Body of pancreas (tissue), 4 donors: ENCODE data around the gene HMGB4. TPM values are rescaled to one million over a fixed set of nuclear protein-coding genes. Genes with fewer than 3 reads are reported as not detected.

Experiments used
- ATAC-seq: fragments of 150-250 bp; one replicate; pipeline ENCODE4 v1.9.1; 2016
- DNase-seq, 4 donors: peaks; one replicate each; pipeline ENCODE4 v3.0.0-alpha.2; 2019
- H3K27ac ChIP-seq, 4 donors: fragments of 200-600 bp; sonication (generic); 1 replicate in 3 of 4; 2 replicates in 1 of 4; pipeline versions ENCODE4 v1.5.1 to v1.6.1; 2016 to 2019; ENCODE audit warnings: mild to moderate bottlenecking in 1 of 4, mixed read lengths in 1 of 4, moderate library complexity in 1 of 4
- H3K27me3 ChIP-seq, 2 donors: fragments of 200-600 bp; sonication (generic); one replicate each; pipeline ENCODE4 v1.6.0; 2016; ENCODE audit warnings: mild to moderate bottlenecking in 1 of 2
- H3K36me3 ChIP-seq, 2 donors: fragments of 200-600 bp; sonication (generic); replicated peaks in 1 of 2; 2 replicates each; pipeline ENCODE4 v1.5.1; 2016; ENCODE audit warnings: low read depth in 2 of 2; ENCODE audit not compliant: insufficient read depth in 1 of 2
- H3K4me1 ChIP-seq: fragments of 200-600 bp; sonication (generic); one replicate; pipeline ENCODE4 v1.6.0; 2016
- H3K4me3 ChIP-seq, 2 donors: fragments of 200-600 bp; sonication (generic); 1 replicate in 1 of 2; 2 replicates in 1 of 2; pipeline ENCODE4 v1.5.1; 2016 to 2019
- H3K9me3 ChIP-seq, 3 donors: fragments of 200-600 bp; sonication (generic); 1 replicate in 2 of 3; 2 replicates in 1 of 3; pipeline ENCODE4 v1.5.1; 2016
- POLR2A ChIP-seq, 3 donors: fragments of 450-650 bp; IDR thresholded peaks; one replicate each; pipeline ENCODE4 v1.6.1; 2016; ENCODE audit warnings: antibody characterized with exemption in 3 of 3, mild to moderate bottlenecking in 2 of 3
- WGBS, 2 donors: methylation state at CpG; one replicate each; pipeline ENCODE4 v1.1.5; 2017; 5-methylcytosine and 5-hydroxymethylcytosine counted together
- intact Hi-C: fragments of 100-400 bp; cut with DNase I; formaldehyde crosslinking; loops from one replicate; pipeline ENCODE4 v1.15.1; 2023
- total RNA-seq, 2 donors: library from RNA; depleted of rRNA; stranded (reverse); fragments of >200 nt; gene quantifications; one replicate each; pipeline ENCODE4 v1.1.0, GENCODE V29; 2016
- TF ChIP-seq, protein P1 (sequence below), 7 experiments: fragments of 450-650 bp in 4 of 7; fragments of 200-600 bp in 3 of 7; sonication (generic) in 3 of 7; IDR thresholded peaks; one replicate each; pipeline ENCODE4 v1.5.1; 2016 to 2019; ENCODE audit warnings: antibody characterized with exemption in 7 of 7

Gene HMGB4
- total RNA-seq, 2 donors from 2014 or later = not detected

DNA sequence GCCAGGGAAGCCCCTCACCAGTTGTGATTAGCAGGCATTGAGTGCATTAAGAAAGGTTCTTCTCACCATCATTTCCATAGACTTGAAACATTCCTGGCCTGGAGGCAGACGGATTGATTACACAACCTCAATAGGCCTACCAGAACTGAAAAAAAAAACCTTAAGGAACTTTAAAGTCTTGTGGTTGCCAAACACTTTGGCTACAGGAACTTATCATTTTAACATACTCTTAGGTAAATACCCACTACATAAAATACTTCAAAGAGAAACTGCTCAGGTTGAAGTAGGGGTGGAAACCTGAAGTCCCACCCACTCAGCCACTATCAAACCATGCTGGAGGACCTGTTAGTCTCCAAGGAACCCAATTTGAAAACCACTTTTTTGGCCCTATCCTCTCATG, 22.4 kb upstream of the HMGB4 start:
- H3K9me3 ChIP-seq = no peaks in the 10 kb centered on the region
- H3K4me3 ChIP-seq = no peak overlapping the region
- H3K4me1 ChIP-seq = no peaks in the 10 kb centered on the region
- H3K27ac ChIP-seq = no peak overlapping the region
- DNase-seq (no peak), ATAC-seq (no peak)
- 43 to 44% methylated on average over 1 of the region's 1 CpG for WGBS, 2 donors
- intact Hi-C loops = no loop called here
- H3K36me3 ChIP-seq = no peaks in the 10 kb centered on the region
- TF ChIP-seq, protein P1, sequence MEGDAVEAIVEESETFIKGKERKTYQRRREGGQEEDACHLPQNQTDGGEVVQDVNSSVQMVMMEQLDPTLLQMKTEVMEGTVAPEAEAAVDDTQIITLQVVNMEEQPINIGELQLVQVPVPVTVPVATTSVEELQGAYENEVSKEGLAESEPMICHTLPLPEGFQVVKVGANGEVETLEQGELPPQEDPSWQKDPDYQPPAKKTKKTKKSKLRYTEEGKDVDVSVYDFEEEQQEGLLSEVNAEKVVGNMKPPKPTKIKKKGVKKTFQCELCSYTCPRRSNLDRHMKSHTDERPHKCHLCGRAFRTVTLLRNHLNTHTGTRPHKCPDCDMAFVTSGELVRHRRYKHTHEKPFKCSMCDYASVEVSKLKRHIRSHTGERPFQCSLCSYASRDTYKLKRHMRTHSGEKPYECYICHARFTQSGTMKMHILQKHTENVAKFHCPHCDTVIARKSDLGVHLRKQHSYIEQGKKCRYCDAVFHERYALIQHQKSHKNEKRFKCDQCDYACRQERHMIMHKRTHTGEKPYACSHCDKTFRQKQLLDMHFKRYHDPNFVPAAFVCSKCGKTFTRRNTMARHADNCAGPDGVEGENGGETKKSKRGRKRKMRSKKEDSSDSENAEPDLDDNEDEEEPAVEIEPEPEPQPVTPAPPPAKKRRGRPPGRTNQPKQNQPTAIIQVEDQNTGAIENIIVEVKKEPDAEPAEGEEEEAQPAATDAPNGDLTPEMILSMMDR (IDR thresholded peaks at IDR 0.05) = no peak
- H3K27me3 ChIP-seq = no peaks in the 10 kb centered on the region

DNA sequence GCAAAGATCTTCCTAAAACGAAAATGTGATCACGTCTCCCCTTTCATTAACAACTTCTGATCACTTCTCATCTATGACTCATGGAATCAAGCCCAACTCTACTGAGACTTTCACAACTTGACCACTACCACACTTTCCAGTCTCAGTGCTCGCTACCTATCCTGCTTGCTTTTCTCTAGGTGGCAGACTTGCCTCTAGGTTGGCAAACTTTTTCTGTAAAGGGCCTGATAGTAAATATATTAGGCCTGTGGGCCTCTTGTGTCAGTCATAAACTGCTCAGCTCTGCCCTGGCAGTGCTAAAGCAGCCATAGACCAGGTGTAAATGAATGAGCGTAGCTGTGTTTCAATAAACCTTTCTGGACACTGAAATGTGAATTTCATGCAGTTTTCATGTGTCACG, 21.5 kb upstream of the HMGB4 start:
- no peak for TF ChIP-seq POLR2A (IDR thresholded peaks at IDR 0.05)
- TF ChIP-seq, protein P1 (IDR thresholded peaks at IDR 0.05) = no peak
- no peak overlapping the region for H3K4me3 ChIP-seq
- no peaks in the 10 kb centered on the region for H3K4me1 ChIP-seq
- DNase-seq = no peak
- no peak overlapping the region for H3K27ac ChIP-seq
- WGBS, 2 donors = 80 to 84% methylated on average over 5 of the region's 5 CpGs
- no peaks in the 10 kb centered on the region for H3K9me3 ChIP-seq
- intact Hi-C loops = no loop called here
- H3K27me3 ChIP-seq = no peaks in the 10 kb centered on the region
- no peak for ATAC-seq
- no peaks in the 10 kb centered on the region for H3K36me3 ChIP-seq

DNA sequence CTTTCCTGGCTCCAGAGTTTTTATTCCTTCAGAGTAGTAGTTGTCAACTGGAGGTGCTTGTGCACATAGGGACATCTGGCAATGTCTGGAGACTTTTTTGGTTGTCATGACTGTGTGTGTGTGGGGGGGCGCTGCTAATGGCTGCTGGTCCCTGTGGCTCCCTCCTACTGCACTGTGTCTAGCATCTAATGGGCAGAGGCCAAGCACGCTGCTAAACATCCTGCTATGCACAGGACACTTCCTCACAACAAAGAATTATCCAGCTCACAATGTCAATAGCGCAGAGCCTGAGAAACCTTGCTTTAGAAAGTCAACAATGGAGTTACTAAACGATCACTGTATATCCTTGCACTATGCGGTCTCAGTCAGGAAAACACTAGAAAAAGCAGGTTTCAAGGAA, 19.7 kb upstream of the HMGB4 start:
- no peak for DNase-seq
- WGBS, 2 donors = 62 to 73% methylated on average over 5 of the region's 5 CpGs
- no peak overlapping the region for H3K4me3 ChIP-seq
- H3K27me3 ChIP-seq = no peaks in the 10 kb centered on the region
- no peaks in the 10 kb centered on the region for H3K36me3 ChIP-seq
- H3K9me3 ChIP-seq = no peaks in the 10 kb centered on the region
- intact Hi-C loops = no loop called here
- ATAC-seq = no peak
- H3K27ac ChIP-seq = no peak overlapping the region
- no peak for TF ChIP-seq POLR2A (IDR thresholded peaks at IDR 0.05)
- TF ChIP-seq, protein P1 (IDR thresholded peaks at IDR 0.05) = no peak
- no peaks in the 10 kb centered on the region for H3K4me1 ChIP-seq

DNA sequence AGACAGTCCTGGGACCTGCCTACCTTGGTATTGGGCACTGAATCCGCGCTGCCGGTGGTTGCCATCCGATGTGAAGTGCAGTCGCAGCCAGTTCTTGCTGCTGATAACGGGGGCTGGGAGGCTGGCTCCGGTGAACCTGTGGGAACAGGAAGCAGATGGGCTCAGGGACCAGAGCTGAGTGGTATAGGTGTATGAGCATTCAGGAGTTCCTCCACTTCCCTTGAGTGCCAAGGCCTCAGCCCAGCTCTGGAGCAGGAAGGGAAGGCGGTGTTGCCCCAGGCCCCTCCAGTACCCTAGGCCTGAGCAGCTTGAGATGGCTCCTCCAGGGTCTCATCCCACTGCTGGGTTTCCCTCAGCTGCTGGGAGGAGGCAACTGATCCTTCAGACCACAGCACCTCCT, 17.0 kb upstream of the HMGB4 start:
- DNase-seq (no peak), ATAC-seq (no peak)
- no peak overlapping the region for H3K27ac ChIP-seq
- no peaks in the 10 kb centered on the region for H3K9me3 ChIP-seq
- H3K27me3 ChIP-seq = no peaks in the 10 kb centered on the region
- H3K4me3 ChIP-seq = no peak overlapping the region
- no peaks in the 10 kb centered on the region for H3K4me1 ChIP-seq
- TF ChIP-seq, protein P1 (IDR thresholded peaks at IDR 0.05) = no peak
- no peak for TF ChIP-seq POLR2A (IDR thresholded peaks at IDR 0.05)
- H3K36me3 ChIP-seq = no peaks in the 10 kb centered on the region
- WGBS, 2 donors = 89 to 91% methylated on average over 8 of the region's 8 CpGs
- intact Hi-C loops = no loop called here

DNA sequence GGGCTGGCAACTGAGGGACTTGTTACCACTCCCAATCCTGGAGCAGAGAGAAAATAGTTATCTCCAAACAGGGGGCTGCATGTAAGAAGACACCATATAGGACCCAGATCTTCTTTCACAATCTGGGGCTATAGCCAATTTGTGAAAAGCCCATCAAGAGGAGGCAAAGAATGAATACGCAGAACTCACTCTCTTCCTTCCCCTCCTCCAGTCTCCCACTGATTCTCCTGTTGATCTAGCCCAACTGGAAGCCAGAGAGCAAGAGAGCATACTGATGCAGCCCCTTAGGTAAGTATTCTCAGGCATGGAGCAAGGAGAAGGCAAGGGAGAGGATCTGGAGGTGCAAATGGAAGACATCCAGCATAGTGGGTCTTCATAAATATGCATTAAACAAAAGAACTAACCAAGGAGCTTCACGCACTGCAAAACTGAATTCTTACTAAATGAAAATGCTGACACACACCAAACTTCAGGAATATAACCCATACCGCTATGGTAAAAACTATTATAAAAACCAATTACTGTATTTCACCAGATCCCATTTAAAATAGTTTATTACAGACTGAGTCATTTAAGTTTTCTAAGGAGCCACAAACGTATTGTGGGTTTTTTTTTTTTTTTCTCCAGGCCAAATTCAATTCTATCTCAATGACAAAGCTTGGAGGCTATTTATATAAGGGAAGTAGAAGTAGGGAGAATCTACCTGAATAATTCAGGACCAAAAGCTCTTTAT, 15.5 kb upstream of the HMGB4 start:
- no peaks in the 10 kb centered on the region for H3K36me3 ChIP-seq
- no peak overlapping the region for H3K27ac ChIP-seq
- H3K9me3 ChIP-seq = no peaks in the 10 kb centered on the region
- no peaks in the 10 kb centered on the region for H3K27me3 ChIP-seq
- intact Hi-C loops = no loop called here
- H3K4me1 ChIP-seq = no peaks in the 10 kb centered on the region
- ATAC-seq (no peak), DNase-seq (no peak)
- no peak overlapping the region for H3K4me3 ChIP-seq
- 67 to 75% methylated on average over 4 of the region's 4 CpGs for WGBS, 2 donors
- TF ChIP-seq, protein P1 (IDR thresholded peaks at IDR 0.05) = no peak
- no peak for TF ChIP-seq POLR2A (IDR thresholded peaks at IDR 0.05)
